ENCODE measurements around the gene SHLD1. TPM values are rescaled to one million over a fixed set of nuclear protein-coding genes. Genes with fewer than 3 reads are reported as not detected.

The SHLD1 gene
- total RNA-seq, 4 donors from 2014 or later: 4.0 to 11.7 (median 4.7) TPM

- Histone ChIP-seq H3K36me3 (no peaks in the 10 kb centered on the region), H3K9me3 (no peaks in the 10 kb centered on the region), H3K27ac (no peak overlapping the region), H3K4me1 (peaks cover 21 to 33% of the 10 kb centered on the region in 2 donors), H3K27me3 (no peaks in the 10 kb centered on the region), H3K4me3 (replicated peaks in 1 of 3) (no peak overlapping the region)
- intact Hi-C loops (cut with DNase I): no loop called here
- DNase-seq: no peak
- no peak for TF ChIP-seq POLR2A (IDR thresholded peaks at IDR 0.05)
- no peak for TF ChIP-seq CTCF (IDR thresholded peaks at IDR 0.05)
- 95% methylated on average over 12 of the region's 12 CpGs for WGBS, 2 donors
These were observed 81.5 kb downstream of the SHLD1 start for GRCh38 chr20:5831539-5832237.

- no peak for DNase-seq
- WGBS, 2 donors: 96 to 98% methylated on average over 6 of the region's 6 CpGs
- Histone ChIP-seq H3K27ac (no peak overlapping the region), H3K36me3 (no peaks in the 10 kb centered on the region), H3K4me3 (replicated peaks in 1 of 3) (no peak overlapping the region), H3K27me3 (no peaks in the 10 kb centered on the region), H3K9me3 (no peaks in the 10 kb centered on the region), H3K4me1 (peaks cover 21 to 33% of the 10 kb centered on the region in 2 donors)
- TF ChIP-seq POLR2A (IDR thresholded peaks at IDR 0.05) (no peak), CTCF (IDR thresholded peaks at IDR 0.05) (no peak)
- intact Hi-C loops (cut with DNase I): no loop called here
These were observed 83.2 kb downstream of the SHLD1 start for GRCh38 chr20:5833309-5833941.

- no peak for DNase-seq
- no peaks in the 10 kb centered on the region for H3K9me3 ChIP-seq
- intact Hi-C loops (cut with DNase I): no loop called here
- no peaks in the 10 kb centered on the region for H3K36me3 ChIP-seq
- H3K27me3 ChIP-seq: no peaks in the 10 kb centered on the region
- no peak for TF ChIP-seq CTCF (IDR thresholded peaks at IDR 0.05)
- no peak for TF ChIP-seq POLR2A (IDR thresholded peaks at IDR 0.05)
- peak overlapping the region; percentile 56 to 69 (median 67) for H3K27ac ChIP-seq
- H3K4me1 ChIP-seq: peaks cover 21 to 33% of the 10 kb centered on the region in 2 donors
- no peak overlapping the region for H3K4me3 ChIP-seq (replicated peaks in 1 of 3)
These were observed 84.3 kb downstream of the SHLD1 start for GRCh38 chr20:5834436-5835005.

GRCh38 chr20:5835321-5835821 is 85.2 kb downstream of the SHLD1 start:
- Histone ChIP-seq H3K36me3 (no peaks in the 10 kb centered on the region), H3K27me3 (no peaks in the 10 kb centered on the region), H3K9me3 (no peaks in the 10 kb centered on the region), H3K4me1 (peaks cover 21 to 33% of the 10 kb centered on the region in 2 donors), H3K4me3 (replicated peaks in 1 of 3) (no peak overlapping the region), H3K27ac (peak overlapping the region; percentile 67 to 73 (median 67))
- WGBS, 2 donors: 19 to 23% methylated on average over 2 of the region's 2 CpGs
- no peak for TF ChIP-seq CTCF (IDR thresholded peaks at IDR 0.05)
- peak; percentile 73 to 78 for DNase-seq
- intact Hi-C loops (cut with DNase I): no loop called here

GRCh38 chr20:5835871-5836270 is 85.7 kb downstream of the SHLD1 start:
- intact Hi-C loops (cut with DNase I): no loop called here
- Histone ChIP-seq H3K36me3 (no peaks in the 10 kb centered on the region), H3K27ac (peak overlapping the region; percentile 67 to 73 (median 67)), H3K4me1 (peaks cover 21 to 33% of the 10 kb centered on the region in 2 donors), H3K4me3 (replicated peaks in 1 of 3) (no peak overlapping the region), H3K27me3 (no peaks in the 10 kb centered on the region), H3K9me3 (no peaks in the 10 kb centered on the region)
- TF ChIP-seq CTCF (IDR thresholded peaks at IDR 0.05): no peak
- TF ChIP-seq POLR2A (IDR thresholded peaks at IDR 0.05): no peak
- DNase-seq: no peak
- 44 to 53% methylated on average over 4 of the region's 4 CpGs for WGBS, 2 donors
